HL-60 (cell line): ENCODE measurements around the gene DMXL1.

Source experiments
- GABPA ChIP-seq: IDR thresholded peaks from 2 replicates; pipeline ENCODE4 v1.6.1; 2012; ENCODE audit warnings: low read depth
- POLR2AphosphoS5 ChIP-seq: IDR thresholded peaks from 2 replicates; pipeline ENCODE4 v1.6.1; 2012; ENCODE audit warnings: low read depth
- SPI1 ChIP-seq: IDR thresholded peaks from 2 replicates; pipeline ENCODE4 v1.6.1; 2012; ENCODE audit warnings: low read depth, mild to moderate bottlenecking, borderline replicate concordance
- TF ChIP-seq, protein P1 (sequence below): IDR thresholded peaks from one replicate; pipeline ENCODE4 v1.5.1; 2011; ENCODE audit warnings: low read length, control low read depth, inconsistent platforms; ENCODE audit not compliant: insufficient read depth
- TF ChIP-seq, protein P2 (sequence below): IDR thresholded peaks from 2 replicates; pipeline ENCODE4 v1.6.1; 2012; ENCODE audit warnings: low read depth; ENCODE audit not compliant: insufficient replicate concordance

DNA sequence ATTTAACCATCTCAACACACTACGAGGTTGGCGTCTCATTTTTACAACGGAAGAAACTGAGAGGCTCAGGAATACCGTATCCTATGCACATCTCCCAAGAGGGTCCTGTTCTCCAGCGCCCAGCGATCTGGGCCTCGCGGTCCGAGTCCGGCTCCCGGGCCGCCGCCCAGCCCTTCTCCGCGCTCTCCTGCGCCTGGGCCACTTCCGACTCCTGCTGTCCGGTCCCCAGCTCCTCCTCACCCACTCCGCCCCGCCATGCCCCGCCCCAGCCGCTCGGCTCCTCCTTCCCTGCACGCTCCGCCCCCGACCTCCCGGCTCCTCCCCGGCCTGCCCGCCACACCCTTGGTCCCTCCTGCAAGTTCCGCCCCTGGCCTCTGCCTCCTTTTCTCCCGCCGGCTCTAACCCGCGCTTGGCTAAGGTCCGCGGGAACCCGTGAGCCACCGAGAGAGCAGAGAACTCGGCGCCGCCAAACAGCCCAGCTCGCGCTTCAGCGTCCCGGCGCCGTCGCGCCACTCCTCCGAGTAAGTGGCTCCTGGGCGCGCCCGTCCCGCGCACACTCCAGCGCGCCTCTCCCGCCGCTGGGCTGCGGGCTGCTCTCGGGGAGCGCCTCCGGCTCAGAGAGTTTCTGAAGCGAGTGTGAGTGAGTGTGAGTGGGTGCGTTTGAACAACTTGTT is 197.6 kb downstream of the DMXL1 start:
- TF ChIP-seq, protein P1, sequence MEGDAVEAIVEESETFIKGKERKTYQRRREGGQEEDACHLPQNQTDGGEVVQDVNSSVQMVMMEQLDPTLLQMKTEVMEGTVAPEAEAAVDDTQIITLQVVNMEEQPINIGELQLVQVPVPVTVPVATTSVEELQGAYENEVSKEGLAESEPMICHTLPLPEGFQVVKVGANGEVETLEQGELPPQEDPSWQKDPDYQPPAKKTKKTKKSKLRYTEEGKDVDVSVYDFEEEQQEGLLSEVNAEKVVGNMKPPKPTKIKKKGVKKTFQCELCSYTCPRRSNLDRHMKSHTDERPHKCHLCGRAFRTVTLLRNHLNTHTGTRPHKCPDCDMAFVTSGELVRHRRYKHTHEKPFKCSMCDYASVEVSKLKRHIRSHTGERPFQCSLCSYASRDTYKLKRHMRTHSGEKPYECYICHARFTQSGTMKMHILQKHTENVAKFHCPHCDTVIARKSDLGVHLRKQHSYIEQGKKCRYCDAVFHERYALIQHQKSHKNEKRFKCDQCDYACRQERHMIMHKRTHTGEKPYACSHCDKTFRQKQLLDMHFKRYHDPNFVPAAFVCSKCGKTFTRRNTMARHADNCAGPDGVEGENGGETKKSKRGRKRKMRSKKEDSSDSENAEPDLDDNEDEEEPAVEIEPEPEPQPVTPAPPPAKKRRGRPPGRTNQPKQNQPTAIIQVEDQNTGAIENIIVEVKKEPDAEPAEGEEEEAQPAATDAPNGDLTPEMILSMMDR = no peak
- TF ChIP-seq, protein P2, sequence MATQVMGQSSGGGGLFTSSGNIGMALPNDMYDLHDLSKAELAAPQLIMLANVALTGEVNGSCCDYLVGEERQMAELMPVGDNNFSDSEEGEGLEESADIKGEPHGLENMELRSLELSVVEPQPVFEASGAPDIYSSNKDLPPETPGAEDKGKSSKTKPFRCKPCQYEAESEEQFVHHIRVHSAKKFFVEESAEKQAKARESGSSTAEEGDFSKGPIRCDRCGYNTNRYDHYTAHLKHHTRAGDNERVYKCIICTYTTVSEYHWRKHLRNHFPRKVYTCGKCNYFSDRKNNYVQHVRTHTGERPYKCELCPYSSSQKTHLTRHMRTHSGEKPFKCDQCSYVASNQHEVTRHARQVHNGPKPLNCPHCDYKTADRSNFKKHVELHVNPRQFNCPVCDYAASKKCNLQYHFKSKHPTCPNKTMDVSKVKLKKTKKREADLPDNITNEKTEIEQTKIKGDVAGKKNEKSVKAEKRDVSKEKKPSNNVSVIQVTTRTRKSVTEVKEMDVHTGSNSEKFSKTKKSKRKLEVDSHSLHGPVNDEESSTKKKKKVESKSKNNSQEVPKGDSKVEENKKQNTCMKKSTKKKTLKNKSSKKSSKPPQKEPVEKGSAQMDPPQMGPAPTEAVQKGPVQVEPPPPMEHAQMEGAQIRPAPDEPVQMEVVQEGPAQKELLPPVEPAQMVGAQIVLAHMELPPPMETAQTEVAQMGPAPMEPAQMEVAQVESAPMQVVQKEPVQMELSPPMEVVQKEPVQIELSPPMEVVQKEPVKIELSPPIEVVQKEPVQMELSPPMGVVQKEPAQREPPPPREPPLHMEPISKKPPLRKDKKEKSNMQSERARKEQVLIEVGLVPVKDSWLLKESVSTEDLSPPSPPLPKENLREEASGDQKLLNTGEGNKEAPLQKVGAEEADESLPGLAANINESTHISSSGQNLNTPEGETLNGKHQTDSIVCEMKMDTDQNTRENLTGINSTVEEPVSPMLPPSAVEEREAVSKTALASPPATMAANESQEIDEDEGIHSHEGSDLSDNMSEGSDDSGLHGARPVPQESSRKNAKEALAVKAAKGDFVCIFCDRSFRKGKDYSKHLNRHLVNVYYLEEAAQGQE = no peak
- TF ChIP-seq POLR2AphosphoS5 (peak; percentile 40), SPI1 (no peak; the same call in 1 of the 2 replicates), GABPA (no peak)
